Measurements from ENCODE around the gene KRTAP10-7. TPM values are rescaled to one million over a fixed set of nuclear protein-coding genes. Genes with fewer than 3 reads are reported as not detected.
A peak's percentile ranks its signal among the peaks of the same experiment; 100 is the strongest.

Gene KRTAP10-7
- total and polyA plus RNA-seq, 2 of the 13 experiments (the other 11 are each of a cell fraction or from before 2014, with no cell fraction given) = not detected

- TF ChIP-seq GMEB2 (CRISPR knock-in tag; IDR thresholded peaks at IDR 0.05; ENCODE audit: low read depth) = no peak
- TF ChIP-seq ZNF577 (CRISPR knock-in tag; IDR thresholded peaks at IDR 0.05; ENCODE audit: borderline replicate concordance, low read depth) = no peak
- TF ChIP-seq GTF2F1 (IDR thresholded peaks at IDR 0.05; ENCODE audit: low read length) = no peak
- TF ChIP-seq ZNF512 (CRISPR knock-in tag; IDR thresholded peaks at IDR 0.05) = no peak
- 0 out of 2 replicates have a peak, but pooled peaks have one; percentile 40 for TF ChIP-seq ZNF441 (CRISPR knock-in tag; IDR thresholded peaks at IDR 0.05; ENCODE audit: borderline replicate concordance)
- peak; percentile 95 for TF ChIP-seq HDAC2 (CRISPR knock-in tag; IDR thresholded peaks at IDR 0.05)
- TF ChIP-seq SMAD3 (CRISPR knock-in tag; IDR thresholded peaks at IDR 0.05) = no peak
- TF ChIP-seq SRF (IDR thresholded peaks at IDR 0.05; ENCODE audit: low read depth, low read length) = no peak
- TF ChIP-seq, protein P1, sequence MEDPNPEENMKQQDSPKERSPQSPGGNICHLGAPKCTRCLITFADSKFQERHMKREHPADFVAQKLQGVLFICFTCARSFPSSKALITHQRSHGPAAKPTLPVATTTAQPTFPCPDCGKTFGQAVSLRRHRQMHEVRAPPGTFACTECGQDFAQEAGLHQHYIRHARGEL (CRISPR knock-in tag; IDR thresholded peaks at IDR 0.05) = no peak
- TF ChIP-seq ZNF552 (CRISPR knock-in tag; IDR thresholded peaks at IDR 0.05; ENCODE audit: borderline replicate concordance) = no peak
- peak; percentile 54; the same call in 1 of the 2 replicates for TF ChIP-seq MIER3 (CRISPR knock-in tag; IDR thresholded peaks at IDR 0.05; ENCODE audit: borderline replicate concordance)
- peak; percentile 41; the same call in 1 of the 2 replicates for TF ChIP-seq ZNF460 (CRISPR knock-in tag; IDR thresholded peaks at IDR 0.05; ENCODE audit: borderline replicate concordance)
- TF ChIP-seq, protein P2, sequence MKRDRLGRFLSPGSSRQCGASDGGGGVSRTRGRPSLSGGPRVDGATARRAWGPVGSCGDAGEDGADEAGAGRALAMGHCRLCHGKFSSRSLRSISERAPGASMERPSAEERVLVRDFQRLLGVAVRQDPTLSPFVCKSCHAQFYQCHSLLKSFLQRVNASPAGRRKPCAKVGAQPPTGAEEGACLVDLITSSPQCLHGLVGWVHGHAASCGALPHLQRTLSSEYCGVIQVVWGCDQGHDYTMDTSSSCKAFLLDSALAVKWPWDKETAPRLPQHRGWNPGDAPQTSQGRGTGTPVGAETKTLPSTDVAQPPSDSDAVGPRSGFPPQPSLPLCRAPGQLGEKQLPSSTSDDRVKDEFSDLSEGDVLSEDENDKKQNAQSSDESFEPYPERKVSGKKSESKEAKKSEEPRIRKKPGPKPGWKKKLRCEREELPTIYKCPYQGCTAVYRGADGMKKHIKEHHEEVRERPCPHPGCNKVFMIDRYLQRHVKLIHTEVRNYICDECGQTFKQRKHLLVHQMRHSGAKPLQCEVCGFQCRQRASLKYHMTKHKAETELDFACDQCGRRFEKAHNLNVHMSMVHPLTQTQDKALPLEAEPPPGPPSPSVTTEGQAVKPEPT (CRISPR knock-in tag; IDR thresholded peaks at IDR 0.05; ENCODE audit: low read depth) = peak; percentile 88
- no peak for TF ChIP-seq ZNF432 (CRISPR knock-in tag; IDR thresholded peaks at IDR 0.05; ENCODE audit: borderline replicate concordance)
- peak; percentile 91 for TF ChIP-seq ZNF317 (CRISPR knock-in tag; IDR thresholded peaks at IDR 0.05)
- peak; percentile 95 for TF ChIP-seq HOXA3 (CRISPR knock-in tag; IDR thresholded peaks at IDR 0.05)
- no peak for TF ChIP-seq SATB2 (CRISPR knock-in tag; IDR thresholded peaks at IDR 0.05)
- peak; percentile 56; the same call in 1 of the 2 replicates for TF ChIP-seq ZBTB26 (CRISPR knock-in tag; IDR thresholded peaks at IDR 0.05; ENCODE audit: borderline replicate concordance)
- peak; percentile 85; the same call in 1 of the 2 replicates for TF ChIP-seq TFAP4 (IDR thresholded peaks at IDR 0.05; ENCODE audit: borderline replicate concordance, low read depth)
- TF ChIP-seq PCBP2 (optimal IDR thresholded peaks at IDR 0.05; ENCODE audit: low read depth, low read length, poor library complexity, severe bottlenecking) = no peak
- peak; percentile 86 for TF ChIP-seq ZNF619 (CRISPR knock-in tag; IDR thresholded peaks at IDR 0.05)
- TF ChIP-seq ZNF772 (CRISPR knock-in tag; IDR thresholded peaks at IDR 0.05) = peak; percentile 82
These were observed 6.6 kb upstream of the KRTAP10-7 start (continued) for GRCh38 chr21:44593598-44594405.

Measured in HepG2 (cell line).